ENCODE data around the gene MYO9B.

- TF ChIP-seq CTCF (conservative IDR thresholded peaks at IDR 0.05; ENCODE audit: low read depth, low read length) (no peak), EZH2 (IDR thresholded peaks at IDR 0.05; ENCODE audit: borderline replicate concordance, low read depth, low read length, poor library complexity, severe bottlenecking) (no peak)
Observed at GRCh38 chr19:17163652-17164051, 88.1 kb downstream of the MYO9B start.

All from A673 (cell line).